Sciatic nerve (tissue), 2 donors: ENCODE measurements around the gene ZMIZ1. TPM values are rescaled to one million over a fixed set of nuclear protein-coding genes. Genes with fewer than 3 reads are reported as not detected.

Source experiments
- ATAC-seq: fragments of 200-7000 bp; cut with Tn5 transposase; one replicate; pipeline ENCODE4 v1.9.1; 2020; ENCODE audit warnings: mild to moderate bottlenecking, moderate library complexity
- DNase-seq: peaks from one replicate; pipeline ENCODE4 v3.0.0-alpha.2; 2020; ENCODE audit warnings: low spot score
- intact Hi-C: fragments of 100-400 bp; cut with DNase I; formaldehyde crosslinking; loops from one replicate; pipeline ENCODE4 v1.14.2; 2022
- total RNA-seq: library from RNA; stranded (reverse); fragmentation: NEBNext Ultra II Directional; extraction: Animal tissue kit (Norgen Biotek cat#: 25700); gene quantifications from one replicate; pipeline ENCODE4 v1.2.1, GENCODE V29; 2021
- donor health status: DM: no; HTN: no; CAD: no.
- donor health status: DM: no; HTN: no; CAD: no.

ZMIZ1 gene
- total RNA-seq, 1 donor from 2014 or later: 96.7 TPM

- no peak for DNase-seq
- intact Hi-C loops: loop anchor here (5.0 to 10.0 kb wide), 3 partner anchors 123 to 1150 kb away; no protein-coding TSS in a partner anchor
These were observed 128.8 kb downstream of the ZMIZ1 start for GRCh38 chr10:79197558-79197957.

GRCh38 chr10:79200346-79200745 is 131.6 kb downstream of the ZMIZ1 start:
- intact Hi-C loops: no loop called here
- ATAC-seq (no peak), DNase-seq (no peak)

More at GRCh38 chr10:79197558-79197957, 128.8 kb downstream of the ZMIZ1 start:
- ATAC-seq: no peak

- intact Hi-C loops: no loop called here
- ATAC-seq (no peak), DNase-seq (no peak)
These were observed 132.9 kb downstream of the ZMIZ1 start for GRCh38 chr10:79201706-79202105.

GRCh38 chr10:79202188-79203013 is 133.6 kb downstream of the ZMIZ1 start:
- no peak for DNase-seq
- intact Hi-C loops: no loop called here
- peak; percentile 23 for ATAC-seq

- no peak for ATAC-seq
- intact Hi-C loops: no loop called here
- DNase-seq: no peak
These were observed 134.4 kb downstream of the ZMIZ1 start for GRCh38 chr10:79203014-79203644.

GRCh38 chr10:79203833-79204232 is 135.1 kb downstream of the ZMIZ1 start:
- intact Hi-C loops: no loop called here
- no peak for ATAC-seq

GRCh38 chr10:79206300-79207095 is 137.7 kb downstream of the ZMIZ1 start:
- DNase-seq (no peak), ATAC-seq (peak; percentile 38)
- intact Hi-C loops: loop anchor here (5.0 kb wide), 1 partner anchor 1169 kb away; no protein-coding TSS in a partner anchor

More at GRCh38 chr10:79203833-79204232, 135.1 kb downstream of the ZMIZ1 start:
- no peak for DNase-seq

- intact Hi-C loops: loop anchor here (5.0 kb wide), 1 partner anchor 1170 kb away; no protein-coding TSS in a partner anchor
- ATAC-seq: no peak
- no peak for DNase-seq
These were observed 138.3 kb downstream of the ZMIZ1 start for GRCh38 chr10:79207096-79207357.

- DNase-seq (no peak), ATAC-seq (no peak)
- intact Hi-C loops: loop anchor here (5.0 kb wide), 1 partner anchor 1170 kb away; no protein-coding TSS in a partner anchor
These were observed 139.0 kb downstream of the ZMIZ1 start for GRCh38 chr10:79207726-79208125.

- intact Hi-C loops: loop anchor here (5.0 kb wide), 1 partner anchor 1171 kb away; no protein-coding TSS in a partner anchor
- ATAC-seq (no peak), DNase-seq (no peak)
These were observed 139.7 kb downstream of the ZMIZ1 start for GRCh38 chr10:79208251-79208983.

GRCh38 chr10:79209340-79209739 is 140.6 kb downstream of the ZMIZ1 start:
- DNase-seq (no peak), ATAC-seq (no peak)
- intact Hi-C loops: loop anchor here (5.0 kb wide), 1 partner anchor 1172 kb away; no protein-coding TSS in a partner anchor

GRCh38 chr10:79209831-79210230 is 141.1 kb downstream of the ZMIZ1 start:
- intact Hi-C loops: loop anchor here (5.0 kb wide), 1 partner anchor 1173 kb away; no protein-coding TSS in a partner anchor
- no peak for ATAC-seq
- DNase-seq: no peak

- DNase-seq (no peak), ATAC-seq (no peak)
- intact Hi-C loops: no loop called here
These were observed 141.9 kb downstream of the ZMIZ1 start for GRCh38 chr10:79210672-79211071.

GRCh38 chr10:79211616-79212015 is 142.8 kb downstream of the ZMIZ1 start:
- intact Hi-C loops: no loop called here
- DNase-seq (no peak), ATAC-seq (no peak)

GRCh38 chr10:79215531-79215930 is 146.8 kb downstream of the ZMIZ1 start:
- DNase-seq (no peak), ATAC-seq (no peak)
- intact Hi-C loops: no loop called here

- no peak for ATAC-seq
- no peak for DNase-seq
- intact Hi-C loops: loop anchor here (1.0 kb wide), 1 partner anchor 45 kb away; no protein-coding TSS in a partner anchor
These were observed 150.7 kb downstream of the ZMIZ1 start for GRCh38 chr10:79219322-79219957.

GRCh38 chr10:79220307-79220706 is 151.5 kb downstream of the ZMIZ1 start:
- ATAC-seq: no peak
- no peak for DNase-seq
- intact Hi-C loops: no loop called here
